ENCODE measurements around the gene MEPCE. TPM values are rescaled to one million over a fixed set of nuclear protein-coding genes. Genes with fewer than 3 reads are reported as not detected.

The MEPCE gene
- total and polyA plus RNA-seq, 9 of the 15 experiments (the other 6 are each of a cell fraction or from before 2014, with no cell fraction given) = 10.9 to 76.3 (median 44.1) TPM

DNA sequence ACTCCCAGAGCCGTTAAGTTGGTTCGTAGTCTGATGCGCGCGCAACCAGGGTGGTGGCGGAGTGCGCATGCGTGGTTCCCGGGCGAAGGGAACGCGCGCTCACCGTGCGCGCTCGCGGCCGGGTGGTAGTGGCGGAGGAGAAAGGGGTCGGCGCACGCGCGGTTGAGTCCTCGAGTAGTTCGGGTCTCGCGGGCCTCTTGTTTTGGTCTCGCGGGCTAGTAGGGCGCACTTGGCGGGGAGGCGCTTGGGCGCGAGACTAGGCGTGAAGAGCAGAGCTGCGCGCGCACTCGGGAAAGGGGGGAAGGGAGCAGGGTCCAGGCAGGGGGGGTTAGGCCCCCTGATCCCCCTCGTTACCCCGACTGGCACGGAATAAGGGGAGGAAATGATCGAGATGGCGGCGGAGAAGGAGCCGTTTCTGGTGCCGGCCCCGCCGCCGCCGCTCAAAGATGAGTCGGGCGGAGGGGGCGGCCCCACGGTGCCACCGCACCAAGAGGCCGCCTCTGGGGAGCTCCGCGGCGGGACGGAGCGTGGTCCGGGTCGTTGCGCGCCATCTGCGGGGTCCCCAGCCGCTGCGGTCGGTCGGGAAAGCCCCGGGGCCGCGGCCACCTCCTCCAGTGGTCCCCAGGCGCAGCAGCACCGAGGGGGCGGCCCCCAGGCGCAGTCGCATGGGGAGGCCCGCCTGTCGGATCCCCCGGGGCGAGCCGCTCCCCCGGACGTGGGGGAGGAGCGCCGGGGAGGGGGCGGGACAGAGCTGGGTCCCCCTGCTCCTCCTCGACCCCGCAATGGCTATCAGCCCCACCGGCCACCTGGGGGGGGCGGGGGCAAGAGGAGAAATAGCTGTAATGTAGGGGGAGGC, at the start of gene MEPCE (continued):
- TF ChIP-seq, protein P1, sequence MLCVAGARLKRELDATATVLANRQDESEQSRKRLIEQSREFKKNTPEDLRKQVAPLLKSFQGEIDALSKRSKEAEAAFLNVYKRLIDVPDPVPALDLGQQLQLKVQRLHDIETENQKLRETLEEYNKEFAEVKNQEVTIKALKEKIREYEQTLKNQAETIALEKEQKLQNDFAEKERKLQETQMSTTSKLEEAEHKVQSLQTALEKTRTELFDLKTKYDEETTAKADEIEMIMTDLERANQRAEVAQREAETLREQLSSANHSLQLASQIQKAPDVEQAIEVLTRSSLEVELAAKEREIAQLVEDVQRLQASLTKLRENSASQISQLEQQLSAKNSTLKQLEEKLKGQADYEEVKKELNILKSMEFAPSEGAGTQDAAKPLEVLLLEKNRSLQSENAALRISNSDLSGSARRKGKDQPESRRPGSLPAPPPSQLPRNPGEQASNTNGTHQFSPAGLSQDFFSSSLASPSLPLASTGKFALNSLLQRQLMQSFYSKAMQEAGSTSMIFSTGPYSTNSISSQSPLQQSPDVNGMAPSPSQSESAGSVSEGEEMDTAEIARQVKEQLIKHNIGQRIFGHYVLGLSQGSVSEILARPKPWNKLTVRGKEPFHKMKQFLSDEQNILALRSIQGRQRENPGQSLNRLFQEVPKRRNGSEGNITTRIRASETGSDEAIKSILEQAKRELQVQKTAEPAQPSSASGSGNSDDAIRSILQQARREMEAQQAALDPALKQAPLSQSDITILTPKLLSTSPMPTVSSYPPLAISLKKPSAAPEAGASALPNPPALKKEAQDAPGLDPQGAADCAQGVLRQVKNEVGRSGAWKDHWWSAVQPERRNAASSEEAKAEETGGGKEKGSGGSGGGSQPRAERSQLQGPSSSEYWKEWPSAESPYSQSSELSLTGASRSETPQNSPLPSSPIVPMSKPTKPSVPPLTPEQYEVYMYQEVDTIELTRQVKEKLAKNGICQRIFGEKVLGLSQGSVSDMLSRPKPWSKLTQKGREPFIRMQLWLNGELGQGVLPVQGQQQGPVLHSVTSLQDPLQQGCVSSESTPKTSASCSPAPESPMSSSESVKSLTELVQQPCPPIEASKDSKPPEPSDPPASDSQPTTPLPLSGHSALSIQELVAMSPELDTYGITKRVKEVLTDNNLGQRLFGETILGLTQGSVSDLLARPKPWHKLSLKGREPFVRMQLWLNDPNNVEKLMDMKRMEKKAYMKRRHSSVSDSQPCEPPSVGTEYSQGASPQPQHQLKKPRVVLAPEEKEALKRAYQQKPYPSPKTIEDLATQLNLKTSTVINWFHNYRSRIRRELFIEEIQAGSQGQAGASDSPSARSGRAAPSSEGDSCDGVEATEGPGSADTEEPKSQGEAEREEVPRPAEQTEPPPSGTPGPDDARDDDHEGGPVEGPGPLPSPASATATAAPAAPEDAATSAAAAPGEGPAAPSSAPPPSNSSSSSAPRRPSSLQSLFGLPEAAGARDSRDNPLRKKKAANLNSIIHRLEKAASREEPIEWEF (CRISPR knock-in tag; IDR thresholded peaks at IDR 0.05) = no peak
- TF ChIP-seq CBX2 (IDR thresholded peaks at IDR 0.05; ENCODE audit: insufficient read depth, low read length, poor library complexity, severe bottlenecking) (no peak), RAD51 (IDR thresholded peaks at IDR 0.05; ENCODE audit: borderline replicate concordance, low read depth) (no peak), ATF1 (CRISPR knock-in tag; IDR thresholded peaks at IDR 0.05) (no peak), ATF1 (tag; IDR thresholded peaks at IDR 0.05) (no peak), KAT8 (IDR thresholded peaks at IDR 0.05; ENCODE audit: low read depth) (no peak), ZC3H4 (CRISPR knock-in tag; IDR thresholded peaks at IDR 0.05; ENCODE audit: borderline replicate concordance) (peak; percentile 21; the same call in 1 of the 2 replicates), RBM14 (IDR thresholded peaks at IDR 0.05; ENCODE audit: borderline replicate concordance, insufficient read depth, low read depth, low read length) (peak; percentile 96; the same call in 1 of the 2 replicates), CHD4 (IDR thresholded peaks at IDR 0.05; ENCODE audit: insufficient read depth, insufficient replicate concordance, low read depth, low read length, poor library complexity, severe bottlenecking) (no peak), FOXK1 (CRISPR knock-in tag; IDR thresholded peaks at IDR 0.05; ENCODE audit: borderline replicate concordance) (no peak), ZNF584 (CRISPR knock-in tag; IDR thresholded peaks at IDR 0.05; ENCODE audit: low read depth) (no peak), ZNF551 (CRISPR knock-in tag; IDR thresholded peaks at IDR 0.05) (no peak)
- TF ChIP-seq, protein P2, sequence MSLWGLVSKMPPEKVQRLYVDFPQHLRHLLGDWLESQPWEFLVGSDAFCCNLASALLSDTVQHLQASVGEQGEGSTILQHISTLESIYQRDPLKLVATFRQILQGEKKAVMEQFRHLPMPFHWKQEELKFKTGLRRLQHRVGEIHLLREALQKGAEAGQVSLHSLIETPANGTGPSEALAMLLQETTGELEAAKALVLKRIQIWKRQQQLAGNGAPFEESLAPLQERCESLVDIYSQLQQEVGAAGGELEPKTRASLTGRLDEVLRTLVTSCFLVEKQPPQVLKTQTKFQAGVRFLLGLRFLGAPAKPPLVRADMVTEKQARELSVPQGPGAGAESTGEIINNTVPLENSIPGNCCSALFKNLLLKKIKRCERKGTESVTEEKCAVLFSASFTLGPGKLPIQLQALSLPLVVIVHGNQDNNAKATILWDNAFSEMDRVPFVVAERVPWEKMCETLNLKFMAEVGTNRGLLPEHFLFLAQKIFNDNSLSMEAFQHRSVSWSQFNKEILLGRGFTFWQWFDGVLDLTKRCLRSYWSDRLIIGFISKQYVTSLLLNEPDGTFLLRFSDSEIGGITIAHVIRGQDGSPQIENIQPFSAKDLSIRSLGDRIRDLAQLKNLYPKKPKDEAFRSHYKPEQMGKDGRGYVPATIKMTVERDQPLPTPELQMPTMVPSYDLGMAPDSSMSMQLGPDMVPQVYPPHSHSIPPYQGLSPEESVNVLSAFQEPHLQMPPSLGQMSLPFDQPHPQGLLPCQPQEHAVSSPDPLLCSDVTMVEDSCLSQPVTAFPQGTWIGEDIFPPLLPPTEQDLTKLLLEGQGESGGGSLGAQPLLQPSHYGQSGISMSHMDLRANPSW (CRISPR knock-in tag; IDR thresholded peaks at IDR 0.05) = peak; percentile 72; the same call in 1 of the 2 replicates
- TF ChIP-seq, protein P3, sequence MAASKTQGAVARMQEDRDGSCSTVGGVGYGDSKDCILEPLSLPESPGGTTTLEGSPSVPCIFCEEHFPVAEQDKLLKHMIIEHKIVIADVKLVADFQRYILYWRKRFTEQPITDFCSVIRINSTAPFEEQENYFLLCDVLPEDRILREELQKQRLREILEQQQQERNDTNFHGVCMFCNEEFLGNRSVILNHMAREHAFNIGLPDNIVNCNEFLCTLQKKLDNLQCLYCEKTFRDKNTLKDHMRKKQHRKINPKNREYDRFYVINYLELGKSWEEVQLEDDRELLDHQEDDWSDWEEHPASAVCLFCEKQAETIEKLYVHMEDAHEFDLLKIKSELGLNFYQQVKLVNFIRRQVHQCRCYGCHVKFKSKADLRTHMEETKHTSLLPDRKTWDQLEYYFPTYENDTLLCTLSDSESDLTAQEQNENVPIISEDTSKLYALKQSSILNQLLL (CRISPR knock-in tag; IDR thresholded peaks at IDR 0.05; ENCODE audit: borderline replicate concordance) = no peak
- TF ChIP-seq, protein P4, sequence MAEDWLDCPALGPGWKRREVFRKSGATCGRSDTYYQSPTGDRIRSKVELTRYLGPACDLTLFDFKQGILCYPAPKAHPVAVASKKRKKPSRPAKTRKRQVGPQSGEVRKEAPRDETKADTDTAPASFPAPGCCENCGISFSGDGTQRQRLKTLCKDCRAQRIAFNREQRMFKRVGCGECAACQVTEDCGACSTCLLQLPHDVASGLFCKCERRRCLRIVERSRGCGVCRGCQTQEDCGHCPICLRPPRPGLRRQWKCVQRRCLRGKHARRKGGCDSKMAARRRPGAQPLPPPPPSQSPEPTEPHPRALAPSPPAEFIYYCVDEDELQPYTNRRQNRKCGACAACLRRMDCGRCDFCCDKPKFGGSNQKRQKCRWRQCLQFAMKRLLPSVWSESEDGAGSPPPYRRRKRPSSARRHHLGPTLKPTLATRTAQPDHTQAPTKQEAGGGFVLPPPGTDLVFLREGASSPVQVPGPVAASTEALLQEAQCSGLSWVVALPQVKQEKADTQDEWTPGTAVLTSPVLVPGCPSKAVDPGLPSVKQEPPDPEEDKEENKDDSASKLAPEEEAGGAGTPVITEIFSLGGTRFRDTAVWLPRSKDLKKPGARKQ (CRISPR knock-in tag; IDR thresholded peaks at IDR 0.05) = no peak
